SIG-M5 treated with dmso at 0.1 percent for 504 hours (cell line): ENCODE data around the gene BTF3L4.
"Not testable (repeated sequence)": the region's sequence is repeated elsewhere in the genome, so short reads cannot be mapped to it uniquely, and the experiment has no call there.

Experiments
- DNase-seq: peaks from one replicate; lab custom pipeline; 2025; ENCODE audit not compliant: unreplicated experiment; lab: John Stamatoyannopoulos, UW

The BTF3L4 gene

GRCh38 chr1:52055066-52055865, 829 bp upstream of the BTF3L4 start, which contains the start of gene TXNDC12:
Gene TXNDC12, minus strand, starts transcription at chr1:52055191. Its CDS starts 95 bp downstream, at chr1:52055096.
- DNase-seq, result peak; percentile 93

- no peak for DNase-seq
These were observed 281 bp upstream of the BTF3L4 start for GRCh38 chr1:52055866-52056162.

GRCh38 chr1:52056937-52057231, 789 bp downstream of the BTF3L4 start:
- no peak for DNase-seq

GRCh38 chr1:52057255-52057654, 1.2 kb downstream of the BTF3L4 start:
- peak; percentile 53 for DNase-seq

GRCh38 chr1:52057876-52058415, 1.9 kb downstream of the BTF3L4 start:
- DNase-seq, result peak; percentile 6

- DNase-seq, result no peak
These were observed 3.2 kb downstream of the BTF3L4 start for GRCh38 chr1:52059321-52059720.

- DNase-seq, result no peak
These were observed 3.8 kb downstream of the BTF3L4 start for GRCh38 chr1:52059888-52060287.

- no peak for DNase-seq
These were observed 4.7 kb downstream of the BTF3L4 start for GRCh38 chr1:52060822-52061221.

GRCh38 chr1:52063192-52063591, 7.1 kb downstream of the BTF3L4 start:
- no peak for DNase-seq

GRCh38 chr1:52070704-52071103, 14.6 kb downstream of the BTF3L4 start:
- no peak for DNase-seq

GRCh38 chr1:52072291-52072690, 16.2 kb downstream of the BTF3L4 start:
- no peak for DNase-seq

GRCh38 chr1:52077277-52077676, 21.2 kb downstream of the BTF3L4 start:
- not testable (repeated sequence) for DNase-seq

GRCh38 chr1:52080014-52080415, 23.9 kb downstream of the BTF3L4 start:
- DNase-seq, result no peak

GRCh38 chr1:52087892-52088291, 31.8 kb downstream of the BTF3L4 start:
- DNase-seq, result not testable (repeated sequence)

GRCh38 chr1:52094300-52094699, 38.2 kb downstream of the BTF3L4 start:
- not testable (repeated sequence) for DNase-seq

- no peak for DNase-seq
These were observed 40.1 kb downstream of the BTF3L4 start for GRCh38 chr1:52096216-52096615.

- no peak for DNase-seq
These were observed 42.2 kb downstream of the BTF3L4 start for GRCh38 chr1:52098139-52098871.

GRCh38 chr1:52102336-52103013, 46.4 kb downstream of the BTF3L4 start:
- no peak for DNase-seq

- peak; percentile 9 for DNase-seq
These were observed 55.4 kb downstream of the BTF3L4 start for GRCh38 chr1:52111492-52111891.

- no peak for DNase-seq
These were observed 56.4 kb downstream of the BTF3L4 start for GRCh38 chr1:52112489-52112888.

GRCh38 chr1:52119301-52120079, 63.4 kb downstream of the BTF3L4 start:
- no peak for DNase-seq
